Esophagus squamous epithelium (tissue), 5 donors: ENCODE data around the gene CCNL2. TPM values are rescaled to one million over a fixed set of nuclear protein-coding genes. Genes with fewer than 3 reads are reported as not detected.

Source experiments
- DNase-seq: peaks from one replicate; lab custom pipeline; 2025; lab: John Stamatoyannopoulos, UW
- H3K27ac ChIP-seq, 4 donors: fragments of 200-600 bp; sonication (generic); one replicate each; pipeline ENCODE4 v1.5.1; 2016 to 2019; ENCODE audit warnings: mild to moderate bottlenecking in 1 of 4
- H3K27me3 ChIP-seq, 4 donors: fragments of 200-600 bp; sonication (generic); 1 replicate in 3 of 4; 2 replicates in 1 of 4; pipeline versions ENCODE4 v1.5.1 to v1.6.0; 2017 to 2021; ENCODE audit warnings: antibody characterized with exemption in 1 of 4
- H3K36me3 ChIP-seq, 3 donors: fragments of 200-600 bp; sonication (generic); one replicate each; pipeline ENCODE4 v1.5.1; 2016 to 2019
- H3K4me1 ChIP-seq, 3 donors: fragments of 200-600 bp; sonication (generic); one replicate each; pipeline ENCODE4 v1.5.1; 2017 to 2019
- H3K4me3 ChIP-seq, 4 donors: fragments of 200-600 bp; sonication (generic); 1 replicate in 3 of 4; 2 replicates in 1 of 4; pipeline ENCODE4 v1.5.1; 2016 to 2019; ENCODE audit warnings: mild to moderate bottlenecking in 2 of 4, moderate library complexity in 1 of 4
- H3K9me3 ChIP-seq, 3 donors: fragments of 200-600 bp; sonication (generic); one replicate each; pipeline ENCODE4 v1.5.1; 2016 to 2019
- POLR2A ChIP-seq, 4 donors: fragments of 450-650 bp; IDR thresholded peaks; one replicate each; pipeline ENCODE4 v1.6.1; 2017; ENCODE audit warnings: antibody characterized with exemption in 4 of 4, mild to moderate bottlenecking in 4 of 4, moderate library complexity in 3 of 4
- WGBS, 2 donors: methylation state at CpG; one replicate each; pipeline ENCODE4 v1.1.5; 2018; 5-methylcytosine and 5-hydroxymethylcytosine counted together
- intact Hi-C: fragments of 100-400 bp; cut with DNase I; formaldehyde crosslinking; loops from one replicate; pipeline ENCODE4 v1.15.0; 2022
- total RNA-seq, 4 donors: library from RNA; depleted of rRNA; stranded (reverse); fragments of >200 nt; gene quantifications; one replicate each; pipeline ENCODE4 v1.1.0, GENCODE V29; 2016
- TF ChIP-seq, protein P1 (sequence below), 6 experiments: fragments of 450-650 bp in 4 of 6; fragments of 200-600 bp in 2 of 6; sonication (generic) in 2 of 6; IDR thresholded peaks; one replicate each; pipeline ENCODE4 v1.5.1; 2016 to 2019; ENCODE audit warnings: antibody characterized with exemption in 6 of 6, mild to moderate bottlenecking in 4 of 6, moderate library complexity in 4 of 6
- donor health status: DM: yes; HTN: yes; CAD: no.

The CCNL2 gene
- total RNA-seq, 4 donors from 2014 or later, result 42.5 to 213 (median 104) TPM

DNA sequence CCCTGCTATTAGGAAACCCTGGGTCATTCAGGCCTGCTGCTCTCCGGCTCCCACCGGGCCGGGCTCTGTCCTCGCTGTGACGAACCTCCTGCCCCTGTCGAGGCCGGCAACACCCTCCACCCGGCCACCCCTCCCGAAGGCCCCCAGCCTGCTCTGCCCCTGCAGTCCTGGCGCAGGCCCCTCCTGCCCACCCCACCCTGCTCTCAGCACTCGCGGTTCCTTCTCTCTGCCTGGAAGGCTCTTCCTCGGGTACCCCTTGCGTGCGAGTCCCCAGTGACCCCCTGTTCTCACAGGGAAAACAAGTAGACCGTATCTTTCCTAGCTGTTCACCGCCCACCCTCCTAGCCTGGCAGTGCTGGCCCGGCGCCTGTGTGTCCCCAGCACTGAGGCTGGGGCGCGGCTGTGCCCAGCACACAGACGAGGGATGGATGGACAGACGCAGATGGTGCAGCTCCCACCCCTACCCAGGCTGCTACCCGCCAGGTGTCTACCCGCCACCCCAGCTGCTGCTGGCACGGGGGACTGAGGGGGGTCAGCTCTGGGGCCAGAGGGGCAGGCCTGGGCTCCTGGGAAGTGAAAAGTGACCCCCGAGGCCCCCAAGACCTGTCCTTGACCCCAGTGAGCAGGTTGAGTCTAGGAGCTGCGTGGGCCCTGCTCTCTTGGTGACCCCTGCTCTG, 33.3 kb upstream of the CCNL2 start:
- WGBS, 2 donors, result 48% methylated on average over 12 of the region's 28 CpGs; no CpG with 5 or more reads in 1 of the 2 donors
- no peak for DNase-seq
- TF ChIP-seq, protein P1, sequence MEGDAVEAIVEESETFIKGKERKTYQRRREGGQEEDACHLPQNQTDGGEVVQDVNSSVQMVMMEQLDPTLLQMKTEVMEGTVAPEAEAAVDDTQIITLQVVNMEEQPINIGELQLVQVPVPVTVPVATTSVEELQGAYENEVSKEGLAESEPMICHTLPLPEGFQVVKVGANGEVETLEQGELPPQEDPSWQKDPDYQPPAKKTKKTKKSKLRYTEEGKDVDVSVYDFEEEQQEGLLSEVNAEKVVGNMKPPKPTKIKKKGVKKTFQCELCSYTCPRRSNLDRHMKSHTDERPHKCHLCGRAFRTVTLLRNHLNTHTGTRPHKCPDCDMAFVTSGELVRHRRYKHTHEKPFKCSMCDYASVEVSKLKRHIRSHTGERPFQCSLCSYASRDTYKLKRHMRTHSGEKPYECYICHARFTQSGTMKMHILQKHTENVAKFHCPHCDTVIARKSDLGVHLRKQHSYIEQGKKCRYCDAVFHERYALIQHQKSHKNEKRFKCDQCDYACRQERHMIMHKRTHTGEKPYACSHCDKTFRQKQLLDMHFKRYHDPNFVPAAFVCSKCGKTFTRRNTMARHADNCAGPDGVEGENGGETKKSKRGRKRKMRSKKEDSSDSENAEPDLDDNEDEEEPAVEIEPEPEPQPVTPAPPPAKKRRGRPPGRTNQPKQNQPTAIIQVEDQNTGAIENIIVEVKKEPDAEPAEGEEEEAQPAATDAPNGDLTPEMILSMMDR (IDR thresholded peaks at IDR 0.05), result no peak
- no peak for TF ChIP-seq POLR2A (IDR thresholded peaks at IDR 0.05)
- intact Hi-C loops, result no loop called here
- peak overlapping the region in 3 of 4 donors; percentile 53 to 75 (median 70) for H3K4me3 ChIP-seq
- H3K4me1 ChIP-seq, result peaks cover 71 to 96% (median 75%) of the 10 kb centered on the region in 3 donors
- H3K27me3 ChIP-seq, result peaks cover 0 to 27% (median 0%) of the 10 kb centered on the region in 4 donors
- no peaks in the 10 kb centered on the region for H3K9me3 ChIP-seq
- peaks cover 0 to 1% (median 0%) of the 10 kb centered on the region in 3 donors for H3K36me3 ChIP-seq
- H3K27ac ChIP-seq, result peak overlapping the region; percentile 93 to 97 (median 96)

DNA sequence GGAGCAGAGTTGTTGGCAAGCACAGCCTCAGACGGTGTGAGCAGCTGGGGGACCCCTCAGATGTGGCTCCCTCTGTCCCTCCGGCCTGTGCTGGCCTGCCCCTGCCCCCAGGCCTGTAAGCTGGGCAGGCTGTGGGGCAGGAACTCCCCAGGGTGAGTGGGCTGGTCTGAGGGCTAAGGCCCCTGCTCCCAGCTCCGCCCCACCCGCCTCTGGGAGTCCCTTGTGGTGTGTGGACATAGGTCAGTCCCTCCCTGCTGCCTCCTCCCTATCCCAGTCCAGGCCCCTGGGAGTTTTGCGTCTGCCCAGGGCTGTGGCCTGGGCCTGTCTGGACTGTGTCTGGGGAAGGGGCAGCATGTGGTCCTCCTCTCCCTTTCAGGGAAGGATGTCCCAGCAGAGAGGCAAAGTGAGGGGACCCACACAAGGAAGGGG, 32.7 kb upstream of the CCNL2 start:
- DNase-seq, result no peak
- H3K27me3 ChIP-seq, result peaks cover 0 to 28% (median 0%) of the 10 kb centered on the region in 4 donors
- 17% methylated on average over 1 of the region's 5 CpGs; no CpG with 5 or more reads in 1 of the 2 donors for WGBS, 2 donors
- TF ChIP-seq, protein P1 (IDR thresholded peaks at IDR 0.05), result no peak
- TF ChIP-seq POLR2A (IDR thresholded peaks at IDR 0.05), result no peak
- no peaks in the 10 kb centered on the region for H3K9me3 ChIP-seq
- peaks cover 66 to 96% (median 72%) of the 10 kb centered on the region in 3 donors for H3K4me1 ChIP-seq
- peak overlapping the region; percentile 93 to 97 (median 96) for H3K27ac ChIP-seq
- intact Hi-C loops, result no loop called here
- H3K36me3 ChIP-seq, result no peaks in the 10 kb centered on the region
- no peak overlapping the region for H3K4me3 ChIP-seq

- Histone ChIP-seq H3K4me1 (peaks cover 59 to 96% (median 70%) of the 10 kb centered on the region in 3 donors), H3K4me3 (peak overlapping the region in 3 of 4 donors; percentile 15 to 50 (median 22)), H3K27ac (peak overlapping the region; percentile 93 to 97 (median 96)), H3K27me3 (peaks cover 0 to 28% (median 0%) of the 10 kb centered on the region in 4 donors), H3K36me3 (no peaks in the 10 kb centered on the region), H3K9me3 (no peaks in the 10 kb centered on the region)
- intact Hi-C loops, result no loop called here
- TF ChIP-seq POLR2A (IDR thresholded peaks at IDR 0.05), result no peak
- TF ChIP-seq, protein P1 (IDR thresholded peaks at IDR 0.05), result no peak
- 44 to 63% methylated on average over 3 to 9 of the region's 18 CpGs for WGBS, 2 donors
- DNase-seq, result no peak
Measured at GRCh38 chr1:1430992-1431844, 32.1 kb upstream of the CCNL2 start.

- H3K4me1 ChIP-seq, result peaks cover 51 to 98% (median 68%) of the 10 kb centered on the region in 3 donors
- DNase-seq, result no peak
- no peaks in the 10 kb centered on the region for H3K9me3 ChIP-seq
- peak overlapping the region in 3 of 4 donors; percentile 15 to 50 (median 22) for H3K4me3 ChIP-seq
- H3K27ac ChIP-seq, result peak overlapping the region; percentile 93 to 97 (median 96)
- TF ChIP-seq, protein P1 (IDR thresholded peaks at IDR 0.05), result peak in 3 of 6 experiments; percentile 19 to 34 (median 31)
- peak in 1 of 4 donors; percentile 7 for TF ChIP-seq POLR2A (IDR thresholded peaks at IDR 0.05)
- no peaks in the 10 kb centered on the region for H3K36me3 ChIP-seq
- intact Hi-C loops, result no loop called here
- H3K27me3 ChIP-seq, result peaks cover 0 to 30% (median 0%) of the 10 kb centered on the region in 4 donors
- 17 to 18% methylated on average over 5 to 11 of the region's 35 CpGs for WGBS, 2 donors
Measured at GRCh38 chr1:1430114-1430982, 31.2 kb upstream of the CCNL2 start.
